Suprapubic skin (tissue), 4 donors: ENCODE results near the gene GABRP.

ENCODE experiments used
- EP300 ChIP-seq: sonication (generic); formaldehyde crosslinking; IDR thresholded peaks from one replicate; pipeline ENCODE4 v1.6.1; 2017; ENCODE audit warnings: antibody characterized with exemption
- POLR2A ChIP-seq, 2 donors: fragments of 450-650 bp; IDR thresholded peaks; one replicate each; pipeline ENCODE4 v1.6.1; 2017; ENCODE audit warnings: antibody characterized with exemption in 2 of 2, mild to moderate bottlenecking in 2 of 2, moderate library complexity in 2 of 2
- POLR2AphosphoS5 ChIP-seq, 3 donors: sonication (generic); formaldehyde crosslinking; IDR thresholded peaks; one replicate each; pipeline ENCODE4 v1.6.1; 2017; ENCODE audit warnings: antibody characterized with exemption in 3 of 3
- TF ChIP-seq, protein P1 (sequence below), 2 donors: fragments of 200-600 bp in 1 of 2; fragments of 450-650 bp in 1 of 2; sonication (generic) in 1 of 2; IDR thresholded peaks; one replicate each; pipeline ENCODE4 v1.5.1; 2016 to 2019; ENCODE audit warnings: antibody characterized with exemption in 2 of 2, mild to moderate bottlenecking in 1 of 2, moderate library complexity in 1 of 2

DNA sequence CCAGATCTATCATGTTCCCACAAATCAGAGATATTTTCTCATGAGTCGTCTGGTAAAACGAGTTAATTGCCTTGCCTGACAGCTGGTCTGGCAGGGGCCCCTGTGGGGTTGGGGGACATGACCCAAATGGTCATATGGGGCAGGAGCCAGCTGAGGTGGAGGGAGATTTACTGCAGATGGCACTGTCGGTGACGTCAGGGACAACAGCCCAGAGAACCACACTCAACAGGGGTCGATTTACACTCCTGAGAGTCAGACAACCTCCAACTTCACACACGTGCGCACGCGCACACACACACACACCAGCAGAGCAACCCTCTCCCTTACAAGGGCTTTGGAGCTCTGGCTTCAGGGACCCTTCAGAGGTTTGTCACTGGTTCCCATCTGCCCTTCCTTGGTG, 23.4 kb upstream of the GABRP start:
- TF ChIP-seq, protein P1, sequence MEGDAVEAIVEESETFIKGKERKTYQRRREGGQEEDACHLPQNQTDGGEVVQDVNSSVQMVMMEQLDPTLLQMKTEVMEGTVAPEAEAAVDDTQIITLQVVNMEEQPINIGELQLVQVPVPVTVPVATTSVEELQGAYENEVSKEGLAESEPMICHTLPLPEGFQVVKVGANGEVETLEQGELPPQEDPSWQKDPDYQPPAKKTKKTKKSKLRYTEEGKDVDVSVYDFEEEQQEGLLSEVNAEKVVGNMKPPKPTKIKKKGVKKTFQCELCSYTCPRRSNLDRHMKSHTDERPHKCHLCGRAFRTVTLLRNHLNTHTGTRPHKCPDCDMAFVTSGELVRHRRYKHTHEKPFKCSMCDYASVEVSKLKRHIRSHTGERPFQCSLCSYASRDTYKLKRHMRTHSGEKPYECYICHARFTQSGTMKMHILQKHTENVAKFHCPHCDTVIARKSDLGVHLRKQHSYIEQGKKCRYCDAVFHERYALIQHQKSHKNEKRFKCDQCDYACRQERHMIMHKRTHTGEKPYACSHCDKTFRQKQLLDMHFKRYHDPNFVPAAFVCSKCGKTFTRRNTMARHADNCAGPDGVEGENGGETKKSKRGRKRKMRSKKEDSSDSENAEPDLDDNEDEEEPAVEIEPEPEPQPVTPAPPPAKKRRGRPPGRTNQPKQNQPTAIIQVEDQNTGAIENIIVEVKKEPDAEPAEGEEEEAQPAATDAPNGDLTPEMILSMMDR (IDR thresholded peaks at IDR 0.05): no peak
- TF ChIP-seq EP300 (no peak), POLR2A (IDR thresholded peaks at IDR 0.05) (no peak), POLR2AphosphoS5 (IDR thresholded peaks at IDR 0.05) (no peak)
